Mesenchymal stem cell (in vitro differentiated cells and primary cell): ENCODE measurements around the gene BAHCC1.
"Not testable (repeated sequence)": the region's sequence is repeated elsewhere in the genome, so short reads cannot be mapped to it uniquely, and the experiment has no call there.

Source experiments
- DNase-seq: peaks from one replicate; pipeline ENCODE4 v3.0.0-alpha.2; 2013
- H2AFZ ChIP-seq: one replicate; pipeline ENCODE4 v1.6.1; 2013; ENCODE audit warnings: low read depth, mild to moderate bottlenecking, control low read depth, inconsistent platforms, low read length, moderate library complexity
- H2AK5ac ChIP-seq: 2 replicates; pipeline ENCODE4 v1.6.1; 2013; ENCODE audit warnings: low read length, moderate library complexity, mild to moderate bottlenecking, inconsistent platforms; ENCODE audit not compliant: severe bottlenecking
- H2BK120ac ChIP-seq: one replicate; pipeline ENCODE4 v1.6.1; 2013; ENCODE audit warnings: low read depth, mild to moderate bottlenecking, inconsistent platforms, low read length, moderate library complexity
- H2BK12ac ChIP-seq, 2 experiments: one replicate each; pipeline ENCODE4 v1.6.1; 2013; ENCODE audit warnings: inconsistent platforms in 2 of 2, low read length in 2 of 2, mild to moderate bottlenecking in 2 of 2, moderate library complexity in 2 of 2, control low read depth in 1 of 2
- H2BK15ac ChIP-seq: one replicate; pipeline ENCODE4 v1.6.1; 2013; ENCODE audit warnings: mild to moderate bottlenecking, low read depth, inconsistent platforms; ENCODE audit not compliant: poor library complexity, severe bottlenecking
- H2BK5ac ChIP-seq: 2 replicates; pipeline ENCODE4 v1.6.1; 2013; ENCODE audit warnings: low read depth, mild to moderate bottlenecking, low read length, control low read depth, inconsistent platforms; ENCODE audit not compliant: poor library complexity, severe bottlenecking
- H3K14ac ChIP-seq, 2 experiments: one replicate each; pipeline ENCODE4 v1.6.1; 2013; ENCODE audit warnings: inconsistent platforms in 2 of 2, low read length in 2 of 2, control low read depth in 1 of 2, mild to moderate bottlenecking in 1 of 2, moderate library complexity in 1 of 2
- H3K18ac ChIP-seq, 2 experiments: one replicate each; pipeline ENCODE4 v1.6.1; 2013; ENCODE audit warnings: inconsistent platforms in 2 of 2, low read length in 2 of 2, control low read depth in 1 of 2, low read depth in 1 of 2, mild to moderate bottlenecking in 1 of 2
- H3K23ac ChIP-seq, 2 experiments: one replicate each; pipeline ENCODE4 v1.6.1; 2013; ENCODE audit warnings: inconsistent platforms in 2 of 2, low read length in 2 of 2, mild to moderate bottlenecking in 2 of 2, moderate library complexity in 2 of 2, control low read depth in 1 of 2
- H3K27ac ChIP-seq: 2 replicates; pipeline ENCODE4 v1.5.1; 2013; ENCODE audit warnings: mild to moderate bottlenecking, moderate library complexity, low read length, control low read depth, inconsistent platforms; ENCODE audit not compliant: poor library complexity, severe bottlenecking
- H3K27me3 ChIP-seq, 2 experiments: 2 replicates each; pipeline versions ENCODE4 v1.6.1 to v1.7.0; 2013; ENCODE audit warnings: low read length in 2 of 2, mild to moderate bottlenecking in 2 of 2, moderate library complexity in 2 of 2, control low read depth in 1 of 2, inconsistent platforms in 1 of 2; ENCODE audit not compliant: control insufficient read depth in 1 of 2, insufficient read depth in 1 of 2
- H3K36me3 ChIP-seq, 2 experiments: 2 replicates each; pipeline versions ENCODE4 v1.6.1 to v1.7.0; 2013; ENCODE audit warnings: low read length in 2 of 2, control low read depth in 1 of 2, inconsistent platforms in 1 of 2, low read depth in 1 of 2, mild to moderate bottlenecking in 1 of 2; ENCODE audit not compliant: insufficient read depth in 2 of 2, control insufficient read depth in 1 of 2
- H3K4ac ChIP-seq, 2 experiments: one replicate each; pipeline ENCODE4 v1.6.1; 2013; ENCODE audit warnings: inconsistent platforms in 2 of 2, low read length in 2 of 2, mild to moderate bottlenecking in 2 of 2, moderate library complexity in 2 of 2, control low read depth in 1 of 2, low read depth in 1 of 2
- H3K4me1 ChIP-seq: 2 replicates; pipeline ENCODE4 v1.6.1; 2013; ENCODE audit warnings: low read depth, low read length, control low read depth; ENCODE audit not compliant: control insufficient read depth, insufficient read depth
- H3K4me2 ChIP-seq: 2 replicates; pipeline ENCODE4 v1.6.1; 2013; ENCODE audit warnings: low read length, mild to moderate bottlenecking, inconsistent platforms; ENCODE audit not compliant: poor library complexity, severe bottlenecking
- H3K4me3 ChIP-seq, 2 experiments: 2 replicates each; pipeline versions ENCODE4 v1.5.1 to v1.7.0; 2013; ENCODE audit warnings: low read length in 2 of 2, mild to moderate bottlenecking in 2 of 2, control low read depth in 1 of 2, low read depth in 1 of 2; ENCODE audit not compliant: insufficient read depth in 1 of 2
- H3K79me1 ChIP-seq: replicated peaks from 2 replicates; pipeline ENCODE4 v1.6.1; 2013; ENCODE audit warnings: mild to moderate bottlenecking, control low read depth, low read length, inconsistent platforms; ENCODE audit not compliant: poor library complexity, severe bottlenecking
- H3K9ac ChIP-seq: 2 replicates; pipeline ENCODE4 v1.7.0; 2013; ENCODE audit warnings: mild to moderate bottlenecking, low read length, moderate library complexity
- H3K9me3 ChIP-seq: 2 replicates; pipeline ENCODE4 v1.7.0; 2013; ENCODE audit warnings: mild to moderate bottlenecking, low read length; ENCODE audit not compliant: control insufficient read depth
- H4K8ac ChIP-seq: one replicate; pipeline ENCODE4 v1.6.1; 2013; ENCODE audit warnings: inconsistent platforms, mild to moderate bottlenecking, low read length, moderate library complexity
- H4K91ac ChIP-seq: one replicate; pipeline ENCODE4 v1.6.1; 2013; ENCODE audit warnings: mild to moderate bottlenecking, low read length, inconsistent platforms
- WGBS: methylation state at CpG from one replicate; pipeline ENCODE4 v1.1.7; 2013; ENCODE audit warnings: mixed read lengths; 5-methylcytosine and 5-hydroxymethylcytosine counted together

Gene BAHCC1

GRCh38 chr17:81354954-81355347 lies 40.3 kb upstream of the BAHCC1 start:
- Histone ChIP-seq H4K91ac (no peak overlapping the region), H3K14ac (no peak overlapping the region), H3K23ac (no peak overlapping the region), H3K27me3 (peaks cover 9 to 12% of the 10 kb centered on the region in 2 experiments), H3K27ac (no peak overlapping the region), H3K79me1 (no peaks in the 10 kb centered on the region), H2BK120ac (no peak overlapping the region), H2BK5ac (no peak overlapping the region), H3K4me3 (no peak overlapping the region), H3K4me2 (no peak overlapping the region), H3K9ac (no peak overlapping the region), H3K18ac (no peak overlapping the region), H4K8ac (no peak overlapping the region), H3K36me3 (peaks cover 0 to 2% of the 10 kb centered on the region in 2 experiments), H2AFZ (no peak overlapping the region), H2BK12ac (no peak overlapping the region), H2BK15ac (no peak overlapping the region), H3K9me3 (no peaks in the 10 kb centered on the region), H2AK5ac (no peak overlapping the region), H3K4me1 (peaks cover 9% of the 10 kb centered on the region), H3K4ac (no peak overlapping the region)
- no peak for DNase-seq
- WGBS, result 92% methylated on average over 9 of the region's 9 CpGs

DNA sequence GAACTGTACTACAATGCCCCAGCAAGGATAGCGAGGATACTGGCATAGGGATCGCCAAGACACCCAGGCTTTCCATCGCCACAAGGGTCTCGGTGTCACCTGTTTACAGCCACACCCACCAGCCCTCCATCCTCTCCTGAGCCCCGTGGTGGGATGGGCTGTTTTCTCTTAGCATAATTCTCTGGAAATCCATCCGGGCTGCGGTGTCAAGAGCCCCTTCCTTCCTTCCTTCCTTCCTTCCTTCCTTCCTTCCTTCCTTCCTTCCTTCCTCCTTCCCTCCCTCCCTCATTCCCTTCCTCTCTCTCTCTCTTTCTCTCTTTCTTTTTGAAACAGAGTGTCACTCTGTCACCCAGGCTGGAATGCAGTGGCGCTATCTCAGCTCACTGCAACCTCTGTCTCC lies 36.0 kb upstream of the BAHCC1 start:
- Histone ChIP-seq H2AFZ (no peak overlapping the region), H3K4me3 (no peak overlapping the region), H3K27me3 (peaks cover 20 to 26% of the 10 kb centered on the region in 2 experiments), H3K4me2 (no peak overlapping the region), H3K9ac (no peak overlapping the region), H4K8ac (no peak overlapping the region), H3K4me1 (peaks cover 6% of the 10 kb centered on the region), H2BK5ac (no peak overlapping the region), H2BK15ac (no peak overlapping the region), H3K9me3 (no peaks in the 10 kb centered on the region), H3K4ac (no peak overlapping the region), H4K91ac (peak overlapping the region; percentile 50), H3K23ac (no peak overlapping the region), H3K14ac (no peak overlapping the region), H2BK12ac (no peak overlapping the region), H2BK120ac (no peak overlapping the region), H3K18ac (no peak overlapping the region), H3K27ac (no peak overlapping the region), H3K36me3 (no peaks in the 10 kb centered on the region), H2AK5ac (no peak overlapping the region), H3K79me1 (no peaks in the 10 kb centered on the region)
- DNase-seq, result no peak
- 80% methylated on average over 8 of the region's 8 CpGs for WGBS

- H3K4ac ChIP-seq, H3K4me3 ChIP-seq, H4K91ac ChIP-seq, H2BK5ac ChIP-seq, H2BK12ac ChIP-seq, H3K4me2 ChIP-seq, H3K14ac ChIP-seq, H2AFZ ChIP-seq, H3K27ac ChIP-seq, H2AK5ac ChIP-seq, DNase-seq, H3K18ac ChIP-seq, H3K23ac ChIP-seq, H3K36me3 ChIP-seq, H4K8ac ChIP-seq, H3K9ac ChIP-seq, H2BK120ac ChIP-seq, H2BK15ac ChIP-seq, H3K9me3 ChIP-seq, H3K79me1 ChIP-seq: not testable (repeated sequence)
- Histone ChIP-seq H3K4me1 (peaks cover 32% of the 10 kb centered on the region), H3K27me3 (peaks cover 37 to 42% of the 10 kb centered on the region in 2 experiments)
- 79% methylated on average over 7 of the region's 7 CpGs for WGBS
Measured at GRCh38 chr17:81362001-81362400, 33.3 kb upstream of the BAHCC1 start.

GRCh38 chr17:81364278-81365147 lies 30.7 kb upstream of the BAHCC1 start:
- Histone ChIP-seq H3K4me2 (no peak overlapping the region), H4K8ac (no peak overlapping the region), H3K9me3 (no peaks in the 10 kb centered on the region), H3K9ac (peak overlapping the region; percentile 57), H3K14ac (no peak overlapping the region), H3K4me3 (peak overlapping the region in 1 of 2 experiments; percentile 76), H4K91ac (no peak overlapping the region), H2BK15ac (no peak overlapping the region), H3K27ac (no peak overlapping the region), H3K4me1 (peaks cover 29% of the 10 kb centered on the region), H2BK5ac (no peak overlapping the region), H3K4ac (no peak overlapping the region), H2BK120ac (no peak overlapping the region), H2AFZ (no peak overlapping the region), H3K79me1 (no peaks in the 10 kb centered on the region), H2BK12ac (peak overlapping the region in 1 of 2 experiments; percentile 33), H2AK5ac (no peak overlapping the region), H3K36me3 (no peaks in the 10 kb centered on the region), H3K23ac (no peak overlapping the region), H3K18ac (peak overlapping the region in 1 of 2 experiments; percentile 11), H3K27me3 (peaks cover 47 to 48% of the 10 kb centered on the region in 2 experiments)
- DNase-seq, result no peak
- WGBS, result 86% methylated on average over 24 of the region's 26 CpGs
